GM13977 (cell line): ENCODE data around the gene SEPTIN8.

Experiments used
- DNase-seq: peaks from one replicate; pipeline ENCODE4 v3.0.0; 2012; ENCODE audit warnings: low spot score
- in situ Hi-C: fragments of 300-500 bp; cut with MboI; formaldehyde crosslinking; loops from one replicate; pipeline ENCODE4 v1.12.0; 2022; ENCODE audit warnings: low sequenced_read_pairs, low pct_unique_long_range_greater_than_20kb, mixed read lengths, inconsistent platforms; ENCODE audit not compliant: unreplicated experiment
- TF ChIP-seq, protein P1 (sequence below): IDR thresholded peaks from 2 replicates; pipeline ENCODE4 v1.5.1; 2012; ENCODE audit warnings: mild to moderate bottlenecking, control low read depth; ENCODE audit not compliant: insufficient read depth; ENCODE audit errors: extremely low read depth, missing control alignments

SEPTIN8 gene

GRCh38 chr5:132704875-132705274 is 72.2 kb downstream of the SEPTIN8 start:
- TF ChIP-seq, protein P1, sequence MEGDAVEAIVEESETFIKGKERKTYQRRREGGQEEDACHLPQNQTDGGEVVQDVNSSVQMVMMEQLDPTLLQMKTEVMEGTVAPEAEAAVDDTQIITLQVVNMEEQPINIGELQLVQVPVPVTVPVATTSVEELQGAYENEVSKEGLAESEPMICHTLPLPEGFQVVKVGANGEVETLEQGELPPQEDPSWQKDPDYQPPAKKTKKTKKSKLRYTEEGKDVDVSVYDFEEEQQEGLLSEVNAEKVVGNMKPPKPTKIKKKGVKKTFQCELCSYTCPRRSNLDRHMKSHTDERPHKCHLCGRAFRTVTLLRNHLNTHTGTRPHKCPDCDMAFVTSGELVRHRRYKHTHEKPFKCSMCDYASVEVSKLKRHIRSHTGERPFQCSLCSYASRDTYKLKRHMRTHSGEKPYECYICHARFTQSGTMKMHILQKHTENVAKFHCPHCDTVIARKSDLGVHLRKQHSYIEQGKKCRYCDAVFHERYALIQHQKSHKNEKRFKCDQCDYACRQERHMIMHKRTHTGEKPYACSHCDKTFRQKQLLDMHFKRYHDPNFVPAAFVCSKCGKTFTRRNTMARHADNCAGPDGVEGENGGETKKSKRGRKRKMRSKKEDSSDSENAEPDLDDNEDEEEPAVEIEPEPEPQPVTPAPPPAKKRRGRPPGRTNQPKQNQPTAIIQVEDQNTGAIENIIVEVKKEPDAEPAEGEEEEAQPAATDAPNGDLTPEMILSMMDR, result no peak

More at GRCh38 chr5:132704875-132705274, 72.2 kb downstream of the SEPTIN8 start:
- in situ Hi-C loops, result no loop called here
- no peak for DNase-seq
